Measurements from ENCODE around the gene MOCOS. TPM values are rescaled to one million over a fixed set of nuclear protein-coding genes. Genes with fewer than 3 reads are reported as not detected.

The MOCOS gene
- total RNA-seq, 1 donor from 2014 or later: 0.79 TPM

DNA sequence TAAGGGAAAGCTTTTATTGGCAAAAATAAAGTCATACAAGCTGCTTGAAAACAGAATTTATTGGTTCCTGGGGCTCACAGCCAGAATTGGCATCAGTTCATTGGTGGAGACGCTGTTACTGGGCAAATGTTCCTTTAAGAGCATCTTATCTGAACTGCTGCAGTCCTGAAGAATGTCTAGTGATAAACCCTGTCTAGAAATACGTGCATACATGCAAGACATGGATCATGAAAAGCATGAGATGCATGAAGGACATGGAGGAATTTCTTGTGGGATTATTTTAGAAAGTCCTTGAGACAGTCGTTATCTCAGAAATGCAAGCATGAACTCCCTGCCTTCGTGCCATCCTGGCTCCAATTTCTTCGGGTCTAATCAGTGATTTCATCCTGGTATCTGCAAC is 77.7 kb downstream of the MOCOS start:
- DNase-seq (ENCODE audit: low read depth, low spot score): no peak

DNA sequence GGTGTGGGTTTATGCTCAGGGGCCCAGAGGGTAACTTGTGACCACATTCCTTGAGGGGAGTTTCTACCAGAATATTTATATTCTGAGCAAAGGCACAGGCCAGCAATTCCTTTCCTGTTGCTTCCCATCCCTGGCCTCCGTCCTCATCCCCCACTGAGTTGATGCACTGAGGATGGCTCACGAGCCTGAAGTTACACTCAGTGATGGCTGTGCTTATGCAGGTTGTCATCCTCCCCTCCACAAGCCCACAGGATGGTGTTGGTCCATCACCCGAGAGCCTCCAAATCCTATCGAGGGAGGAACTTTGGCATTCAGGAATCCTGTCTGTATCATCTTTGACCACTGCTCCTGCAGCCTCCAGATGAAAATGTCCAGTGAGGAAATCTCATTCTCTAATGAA is 81.9 kb downstream of the MOCOS start:
- no peak for DNase-seq (ENCODE audit: low read depth, low spot score)

DNA sequence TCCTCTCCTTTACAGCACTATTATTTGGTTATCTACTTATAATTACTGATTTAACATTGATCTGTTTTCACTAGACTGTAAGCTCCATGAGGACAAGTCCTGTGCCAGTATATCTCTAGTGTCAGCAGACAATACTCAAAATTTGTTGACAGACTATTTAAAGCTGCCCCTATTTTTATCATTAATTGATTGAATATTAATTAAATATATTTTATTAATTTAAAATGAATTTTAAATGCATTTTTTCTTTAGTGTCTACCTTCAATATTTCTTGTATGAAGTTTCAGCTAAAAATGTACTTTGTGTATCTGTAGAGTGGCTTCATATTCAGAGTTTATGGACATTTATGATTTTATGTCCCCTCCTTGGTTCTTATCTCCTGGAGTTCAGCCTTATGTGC is 83.9 kb downstream of the MOCOS start:
- DNase-seq (ENCODE audit: low read depth, low spot score): no peak

DNA sequence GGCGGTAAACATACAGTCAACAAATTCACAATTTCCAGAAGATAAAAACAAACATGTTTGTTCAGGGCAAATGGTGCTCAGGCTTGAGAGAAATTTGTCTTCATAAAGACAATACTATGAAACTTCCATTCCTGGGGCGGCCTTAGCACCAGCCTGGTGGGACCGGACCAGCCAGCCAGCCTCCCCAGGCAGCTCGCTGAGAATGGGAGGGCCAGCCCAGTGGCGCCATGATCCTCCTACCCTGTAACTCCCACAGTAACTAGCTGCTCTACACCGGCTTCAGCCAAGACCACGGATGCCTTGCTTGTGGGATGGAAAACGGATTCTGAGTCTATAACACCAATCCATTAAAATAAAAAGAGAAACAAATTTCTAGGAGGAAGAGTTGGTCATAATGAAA is 86.0 kb downstream of the MOCOS start:
- no peak for DNase-seq (ENCODE audit: low read depth, low spot score)

DNA sequence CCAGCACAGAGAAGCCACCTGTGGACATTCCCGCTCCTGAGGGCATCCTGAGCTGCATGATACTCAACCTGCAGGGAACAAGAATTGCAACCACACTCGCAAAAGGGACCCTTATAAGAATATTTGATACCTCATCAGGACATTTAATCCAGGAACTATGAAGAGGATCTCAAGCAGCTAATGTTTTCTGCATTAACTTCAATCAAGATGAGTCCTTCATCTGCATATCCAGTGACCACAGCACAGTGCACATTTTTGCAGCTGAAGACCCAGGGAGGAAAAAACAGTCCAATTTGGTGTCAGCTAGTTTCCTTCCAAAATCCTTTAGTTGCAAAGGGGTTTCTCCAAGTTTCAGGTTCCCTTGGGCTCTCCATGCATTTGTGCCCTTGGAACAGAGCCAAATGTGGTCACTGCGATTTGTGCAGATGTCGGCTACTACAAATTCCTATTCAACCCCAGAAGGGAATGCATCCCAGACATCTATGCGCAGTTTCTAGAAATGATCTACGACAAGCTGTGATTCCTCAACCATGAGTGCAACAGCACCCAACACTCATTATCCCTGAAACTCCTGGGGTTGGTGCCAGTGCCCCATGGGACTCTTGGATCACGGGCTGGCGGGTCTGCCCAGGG is 86.9 kb downstream of the MOCOS start:
- DNase-seq (ENCODE audit: low read depth, low spot score): no peak

DNA sequence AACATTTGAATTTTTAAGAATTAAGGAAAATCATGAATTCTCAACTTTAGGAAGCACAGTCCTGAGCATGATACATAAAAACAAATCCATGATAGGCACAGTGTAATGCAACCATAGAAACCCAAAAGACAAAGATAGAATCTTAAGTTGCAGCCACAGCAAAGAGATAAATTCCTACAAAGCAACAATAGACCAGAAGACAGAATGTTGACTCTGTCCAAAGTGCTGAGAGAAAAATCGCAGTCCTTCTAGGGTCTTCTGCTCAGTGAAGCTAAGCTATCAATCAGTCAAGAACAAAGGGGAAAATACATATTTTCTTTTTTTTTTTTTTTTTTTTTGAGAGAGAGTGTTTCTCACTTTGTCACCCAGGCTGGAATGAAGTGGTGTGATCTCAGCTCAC is 88.3 kb downstream of the MOCOS start:
- DNase-seq (ENCODE audit: low read depth, low spot score): no peak

DNA sequence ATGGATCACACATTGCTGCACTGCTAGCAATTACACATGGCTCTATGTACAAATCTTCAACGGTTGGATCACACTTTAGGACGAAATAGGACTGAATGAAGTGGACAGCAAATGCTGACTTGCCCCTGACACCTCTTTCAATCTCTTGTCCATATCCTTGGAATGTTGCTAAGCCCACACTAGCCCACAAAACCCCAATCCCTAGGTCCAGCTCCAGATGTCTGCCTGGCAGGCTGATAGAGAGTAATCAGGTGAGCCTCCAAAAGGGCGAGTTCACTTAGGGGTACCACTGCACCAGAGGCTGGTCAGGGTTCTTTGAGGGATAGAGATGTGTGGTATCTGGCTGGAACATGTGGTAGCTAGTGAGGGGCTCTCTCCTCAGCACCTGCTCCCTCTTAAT is 91.7 kb downstream of the MOCOS start:
- no peak for DNase-seq (ENCODE audit: low read depth, low spot score)

DNA sequence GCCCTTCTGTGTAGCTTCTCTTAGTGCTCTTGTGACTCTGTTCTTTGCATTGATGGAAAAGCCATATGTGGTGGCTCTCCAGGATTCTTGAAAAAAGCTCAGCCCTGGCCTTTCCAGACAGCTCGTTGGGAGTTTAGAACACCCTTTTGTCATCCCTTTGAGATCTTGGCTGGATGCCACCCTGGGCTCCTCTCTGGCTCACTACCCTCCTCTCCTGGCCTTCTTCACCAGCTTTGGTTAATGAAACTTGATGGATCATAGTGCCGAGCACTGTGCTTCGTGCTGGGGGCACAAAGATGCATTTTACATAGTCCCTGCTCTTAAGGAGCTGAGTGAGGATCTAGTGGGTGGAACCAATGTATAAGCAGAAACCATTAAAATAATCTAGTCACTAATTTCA is 94.6 kb downstream of the MOCOS start:
- no peak for DNase-seq (ENCODE audit: low read depth, low spot score)

DNA sequence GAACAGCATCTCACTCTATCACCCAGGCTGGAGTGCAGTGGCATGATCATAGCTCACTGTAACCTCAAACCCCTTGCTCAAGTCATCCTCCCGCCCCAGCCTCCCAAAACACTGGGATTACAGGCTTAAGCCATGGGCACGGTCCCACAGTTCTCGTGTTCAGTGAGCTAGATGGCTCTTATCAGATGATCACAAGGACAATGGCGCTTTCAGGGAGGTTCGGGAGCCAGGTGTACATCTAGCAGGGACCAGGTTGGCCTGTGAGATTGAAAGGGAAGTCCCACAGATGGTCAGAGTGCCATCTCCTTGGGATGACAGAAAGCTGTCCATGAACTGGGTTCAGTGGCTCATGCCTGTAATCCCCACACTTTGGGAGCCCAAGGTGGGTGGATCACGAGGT is 96.2 kb downstream of the MOCOS start:
- no peak for DNase-seq (ENCODE audit: low read depth, low spot score)

DNA sequence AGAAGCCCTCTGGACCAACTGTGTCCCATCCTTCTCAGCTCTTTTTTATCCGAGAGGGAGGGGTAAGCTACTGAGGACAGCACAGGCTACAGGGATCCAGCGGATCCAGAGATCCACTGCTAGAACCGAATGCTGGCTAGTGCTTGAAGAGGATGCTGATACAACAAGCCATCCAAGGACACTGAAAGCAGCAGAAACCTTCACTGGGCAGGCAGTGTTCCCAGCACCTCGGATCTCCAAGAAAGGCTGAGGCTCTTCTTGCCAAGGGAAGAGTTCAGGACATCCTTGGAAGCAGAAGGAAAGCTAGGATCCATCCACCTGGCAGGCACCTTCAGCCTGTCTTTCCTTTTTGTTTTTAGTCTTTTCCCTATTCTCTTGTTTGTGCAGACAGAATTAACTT is 97.0 kb downstream of the MOCOS start:
- DNase-seq (ENCODE audit: low read depth, low spot score): no peak

DNA sequence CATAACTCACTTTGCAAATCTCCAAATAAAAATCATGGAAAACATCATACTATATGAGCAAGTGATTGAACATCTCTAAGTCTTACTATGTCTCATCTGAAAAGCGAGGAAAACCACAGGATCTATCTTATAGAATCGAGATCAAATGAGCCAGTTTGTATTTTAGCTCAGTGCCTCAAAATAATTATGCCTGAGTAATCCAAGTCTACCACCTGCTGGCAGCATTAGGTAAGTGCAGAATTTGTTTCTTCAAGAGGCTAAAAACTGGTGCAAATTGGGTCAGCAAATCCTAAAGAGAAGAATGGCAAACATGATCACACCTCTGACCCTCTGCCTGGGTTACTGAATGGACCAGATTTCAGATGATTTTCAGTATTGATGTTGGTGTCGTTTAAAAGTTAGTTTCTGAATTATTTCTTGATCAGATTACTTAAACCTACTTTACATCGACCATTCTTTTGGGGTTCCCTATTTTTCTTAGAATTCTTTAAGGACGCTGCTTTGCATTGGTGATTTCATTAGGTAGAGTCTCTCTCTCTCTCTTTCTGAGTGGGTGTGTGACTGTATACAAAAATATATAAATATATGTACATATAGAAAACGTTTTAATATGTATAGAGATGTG is 97.5 kb downstream of the MOCOS start:
- peak; percentile 20 for DNase-seq (ENCODE audit: low read depth, low spot score)

DNA sequence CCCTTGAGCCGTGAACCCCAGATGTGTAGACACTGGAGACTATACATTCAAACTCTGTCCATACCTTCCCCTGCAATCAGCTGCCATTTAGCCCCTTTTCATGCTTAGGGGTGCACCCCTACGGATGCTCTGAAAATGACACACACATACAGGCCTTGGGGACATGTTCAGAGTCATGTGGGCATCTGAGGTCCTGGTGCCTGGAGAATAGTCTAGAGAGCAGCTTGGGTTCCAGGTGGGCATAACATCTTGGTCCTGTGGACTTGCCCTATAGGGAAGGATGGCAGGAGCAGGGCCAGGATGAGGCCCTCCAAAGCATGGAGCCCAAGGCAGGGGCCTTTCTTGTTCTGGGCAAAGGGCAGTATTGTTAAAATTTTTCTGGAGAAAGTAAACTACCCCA is 100.4 kb downstream of the MOCOS start:
- no peak for DNase-seq (ENCODE audit: low read depth, low spot score)

DNA sequence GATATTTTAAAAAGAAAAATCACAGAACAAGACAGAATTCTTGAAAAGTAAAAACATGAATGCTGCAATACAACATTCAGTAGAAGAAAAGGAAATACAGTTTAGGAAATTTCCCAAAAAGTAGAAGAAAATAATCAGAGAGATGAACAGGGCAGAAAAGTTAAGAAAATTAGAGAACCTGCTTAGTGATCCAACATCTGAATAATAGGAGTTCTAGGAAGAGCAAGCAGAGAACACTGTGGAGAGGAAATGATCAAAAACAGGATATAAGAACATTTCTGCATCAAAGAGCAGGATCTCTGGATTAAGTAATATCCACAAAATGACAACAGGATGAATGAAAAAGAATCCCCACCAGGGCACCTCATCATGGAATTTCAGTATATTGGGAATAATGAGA is 101.4 kb downstream of the MOCOS start:
- DNase-seq (ENCODE audit: low read depth, low spot score): no peak

DNA sequence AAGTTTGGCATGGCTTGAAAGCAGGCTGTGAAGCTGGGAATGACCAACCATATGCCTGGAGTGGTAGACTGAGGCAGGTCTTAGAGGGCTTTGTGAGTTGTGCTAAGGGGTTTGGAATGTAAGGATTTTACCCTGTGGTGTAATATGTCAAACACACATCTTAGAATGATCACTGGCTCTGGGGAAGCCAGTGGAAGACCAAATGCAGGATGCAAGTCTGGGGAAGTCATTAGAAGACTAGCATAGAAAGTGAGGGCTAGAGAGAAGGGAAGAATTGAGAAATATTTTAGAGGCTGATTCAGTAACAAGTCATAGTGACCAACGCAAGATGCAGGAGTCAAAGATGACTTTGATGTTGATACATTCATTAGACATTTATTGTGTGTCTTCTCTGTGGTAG is 106.7 kb downstream of the MOCOS start:
- DNase-seq (ENCODE audit: low read depth, low spot score): no peak

DNA sequence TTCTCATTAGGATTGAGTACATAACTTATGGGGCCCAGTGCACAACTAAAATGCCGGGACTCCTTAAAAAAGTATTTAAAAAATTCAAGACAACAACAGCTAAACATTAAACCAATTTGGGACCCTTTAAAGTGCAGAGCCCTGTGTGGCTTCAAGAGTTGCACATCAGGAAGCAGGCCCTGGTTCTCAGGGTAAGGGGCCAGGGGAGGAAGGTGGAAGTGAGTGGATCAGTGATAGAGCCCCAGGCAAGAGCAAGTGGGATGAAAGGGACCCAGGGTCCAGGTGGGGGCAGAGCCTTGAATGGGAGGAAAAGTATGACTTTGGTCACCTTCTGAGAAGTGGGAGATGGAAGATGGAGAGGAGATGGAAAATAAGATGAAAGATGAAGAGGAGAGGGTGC is 107.9 kb downstream of the MOCOS start:
- DNase-seq (ENCODE audit: low read depth, low spot score): no peak

DNA sequence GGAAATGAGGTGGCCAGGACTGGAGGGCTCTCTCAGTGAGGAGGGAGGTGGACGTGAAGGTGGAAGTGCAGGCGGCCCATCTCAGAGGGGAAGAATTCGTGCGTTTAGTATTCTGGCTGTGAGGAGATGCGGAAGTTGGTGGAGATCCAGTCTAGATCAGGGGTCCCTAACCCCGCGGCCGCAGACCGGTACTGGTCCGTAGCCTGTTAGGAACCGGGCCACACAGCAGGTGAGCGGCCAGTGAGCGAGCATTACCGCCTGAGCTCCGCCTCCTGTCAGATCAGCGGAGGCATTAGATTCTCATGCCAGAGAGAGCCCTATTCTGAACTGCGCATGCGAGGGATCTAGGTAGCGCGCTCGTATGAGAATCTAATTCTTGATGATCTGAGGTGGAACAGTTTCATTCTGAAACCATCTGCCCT is 108.6 kb downstream of the MOCOS start:
- no peak for DNase-seq (ENCODE audit: low read depth, low spot score)

DNA sequence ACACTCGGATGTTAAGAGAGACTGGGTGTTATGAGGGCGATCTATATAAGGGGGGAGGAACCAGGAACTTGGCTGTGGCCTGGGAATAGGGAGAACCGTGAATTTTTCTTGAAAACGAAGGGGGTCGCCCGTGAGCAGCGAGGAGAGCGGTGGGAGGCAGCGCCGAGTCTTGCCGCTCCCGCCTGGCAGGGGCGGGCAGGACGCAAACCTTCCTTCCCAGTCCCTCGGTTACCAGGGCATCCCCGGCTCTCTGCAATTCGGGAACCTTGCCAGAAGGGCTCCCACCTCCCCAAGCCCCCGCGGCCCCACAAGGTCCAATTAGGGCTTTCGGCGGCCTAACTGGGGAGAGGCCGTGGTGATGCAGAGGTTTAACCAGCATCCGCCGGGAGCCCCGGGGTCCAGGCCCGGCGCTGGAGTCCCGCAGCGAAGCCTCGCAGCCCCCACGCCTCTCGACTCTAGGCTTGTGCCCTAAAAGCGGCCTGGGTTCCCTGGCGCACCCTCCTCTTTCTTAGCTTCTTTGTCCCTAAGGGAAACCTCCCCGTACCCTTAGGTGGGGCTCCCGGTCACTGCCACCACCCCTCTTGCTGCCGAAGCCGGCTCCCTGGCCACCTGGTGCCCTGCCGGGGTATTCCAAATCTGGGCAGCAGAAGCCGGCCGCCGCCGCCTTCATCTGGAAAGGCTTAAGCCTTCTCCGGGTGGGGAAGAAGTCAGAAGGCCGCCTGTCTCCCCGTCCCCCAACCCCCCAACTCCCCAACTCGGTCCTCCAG is 109.5 kb downstream of the MOCOS start:
- peak; percentile 24 for DNase-seq (ENCODE audit: low read depth, low spot score)

DNA sequence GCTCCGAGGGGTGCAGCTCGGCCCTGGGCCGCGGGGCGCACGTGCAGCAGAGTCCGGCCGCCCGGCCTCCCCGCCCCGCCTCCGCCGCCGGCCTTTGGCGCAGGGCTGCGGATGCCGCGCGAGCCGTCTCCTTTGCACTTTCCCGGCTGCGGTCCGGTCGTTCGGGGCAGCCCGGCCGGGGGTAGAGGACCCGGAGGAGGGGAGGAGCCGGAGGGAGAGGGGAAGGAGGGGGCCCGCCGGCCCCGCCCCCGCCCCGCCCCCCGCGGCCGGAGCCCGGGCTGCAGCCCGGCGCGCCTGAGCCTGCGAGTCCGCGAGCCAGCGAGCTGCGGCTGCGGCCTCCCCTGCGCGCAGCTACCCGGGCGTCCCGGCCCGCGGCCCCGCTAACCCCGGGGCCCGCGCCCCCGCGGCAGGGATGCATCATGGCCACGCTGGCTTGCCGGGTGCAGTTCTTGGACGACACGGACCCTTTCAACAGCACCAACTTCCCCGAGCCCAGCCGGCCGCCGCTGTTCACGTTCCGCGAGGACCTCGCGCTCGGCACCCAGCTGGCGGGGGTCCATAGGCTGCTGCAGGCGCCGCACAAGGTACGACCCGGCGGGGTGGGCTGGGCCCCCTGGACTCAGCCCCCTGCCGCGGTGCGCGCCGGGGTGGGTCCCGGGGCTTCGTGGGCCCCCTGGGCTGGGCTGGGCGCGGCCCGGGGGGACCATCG is 110.3 kb downstream of the MOCOS start, which contains the start of gene FHOD3:
TSS of gene FHOD3 (plus strand) at position 297 of the 709 bp plus-strand sequence. CDS start at position 420, 123 bp downstream.
- no peak for DNase-seq (ENCODE audit: low read depth, low spot score)

DNA sequence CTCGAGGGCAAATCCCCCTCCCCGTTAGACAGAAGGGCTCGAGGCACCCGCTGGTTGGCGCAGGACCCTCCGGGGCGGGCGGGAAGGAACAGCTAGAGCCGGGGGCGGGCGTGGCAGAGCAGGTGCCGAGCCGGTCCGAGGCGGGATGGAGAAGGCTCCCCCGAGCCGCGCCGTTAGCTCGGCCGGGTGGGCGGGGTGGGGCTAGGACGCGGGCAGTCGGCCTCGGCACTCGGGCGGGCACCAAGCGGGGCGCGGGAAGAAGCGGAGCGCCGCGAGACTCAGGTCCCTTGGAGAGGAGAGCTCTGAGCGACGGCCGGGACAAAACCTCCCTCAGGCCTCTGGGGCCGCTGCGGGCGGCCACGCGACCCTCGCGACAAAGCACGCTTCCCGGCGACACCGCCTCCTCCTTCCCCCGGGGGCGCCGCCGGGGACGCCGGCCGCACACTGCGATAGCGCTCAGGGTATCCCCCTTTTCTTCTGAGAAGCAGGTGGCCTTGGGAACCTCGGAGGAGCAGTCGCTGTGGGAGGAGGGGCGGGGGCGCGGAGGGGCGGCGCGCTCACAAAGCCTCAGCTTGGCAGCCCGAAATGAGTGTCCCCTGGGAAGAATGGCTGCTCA is 110.9 kb downstream of the MOCOS start:
- no peak for DNase-seq (ENCODE audit: low read depth, low spot score)

DNA sequence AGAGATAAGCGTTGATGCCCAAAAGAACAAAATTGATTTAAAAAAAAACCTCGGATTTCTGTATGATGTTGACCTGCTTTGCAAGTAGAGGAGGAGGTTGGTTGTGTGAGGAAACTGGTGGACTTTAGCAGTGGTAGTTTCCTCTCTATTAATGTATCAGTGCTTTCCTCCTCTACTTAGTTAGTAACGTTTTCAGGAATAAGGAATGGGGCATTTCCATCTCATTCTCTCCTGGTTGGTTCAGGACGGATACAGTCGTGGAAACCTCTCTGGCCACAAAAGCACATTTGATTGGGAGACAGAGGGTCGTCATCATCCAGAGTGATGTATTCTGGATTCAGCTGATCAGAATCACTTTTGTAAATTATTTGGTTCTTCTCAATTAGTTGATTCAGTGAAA is 111.7 kb downstream of the MOCOS start:
- no peak for DNase-seq (ENCODE audit: low read depth, low spot score)

DNA sequence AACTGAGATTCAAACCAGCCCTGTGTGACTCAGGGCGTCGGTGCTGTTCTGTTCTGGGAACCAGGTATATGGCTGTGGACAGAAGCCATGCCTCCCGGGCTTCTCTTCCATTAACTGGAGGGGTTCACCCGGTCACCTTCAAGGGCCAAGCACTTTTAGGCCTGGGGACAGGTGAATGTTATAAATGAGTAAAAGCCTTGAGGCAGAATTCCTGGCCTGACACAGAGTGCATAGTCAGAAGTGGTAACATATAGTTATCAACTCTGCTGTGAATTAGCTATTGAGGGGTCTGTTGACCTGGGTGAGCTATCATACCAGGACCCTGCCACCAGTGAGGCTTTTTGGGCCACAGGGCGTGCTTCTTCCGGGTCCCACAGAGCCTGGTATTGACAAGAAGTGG is 112.9 kb downstream of the MOCOS start:
- no peak for DNase-seq (ENCODE audit: low read depth, low spot score)

DNA sequence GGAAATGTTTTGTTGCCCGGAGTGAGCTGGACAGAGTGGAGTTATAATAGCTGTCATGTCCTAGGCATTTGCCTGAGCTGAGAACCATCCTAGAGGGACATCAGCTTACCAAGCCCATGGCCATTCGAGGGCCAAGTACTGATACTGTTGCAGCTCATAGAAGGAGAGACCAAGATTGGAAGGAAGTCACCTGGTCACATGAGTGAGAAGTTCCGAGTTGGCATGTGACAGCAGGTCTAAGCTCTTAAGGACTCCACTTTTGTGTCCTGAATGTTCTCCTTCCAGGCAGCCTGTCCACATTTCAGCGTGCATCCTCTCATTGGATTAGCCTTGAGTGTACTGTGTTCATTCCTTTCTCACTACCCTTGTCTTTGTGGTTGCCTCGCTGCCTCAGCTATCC is 114.6 kb downstream of the MOCOS start:
- DNase-seq (ENCODE audit: low read depth, low spot score): no peak

Data from pulmonary artery endothelial cell (primary cell).